ENCODE results near the gene THTPA.
A peak's percentile ranks its signal among the peaks of the same experiment; 100 is the strongest.

THTPA gene

DNA sequence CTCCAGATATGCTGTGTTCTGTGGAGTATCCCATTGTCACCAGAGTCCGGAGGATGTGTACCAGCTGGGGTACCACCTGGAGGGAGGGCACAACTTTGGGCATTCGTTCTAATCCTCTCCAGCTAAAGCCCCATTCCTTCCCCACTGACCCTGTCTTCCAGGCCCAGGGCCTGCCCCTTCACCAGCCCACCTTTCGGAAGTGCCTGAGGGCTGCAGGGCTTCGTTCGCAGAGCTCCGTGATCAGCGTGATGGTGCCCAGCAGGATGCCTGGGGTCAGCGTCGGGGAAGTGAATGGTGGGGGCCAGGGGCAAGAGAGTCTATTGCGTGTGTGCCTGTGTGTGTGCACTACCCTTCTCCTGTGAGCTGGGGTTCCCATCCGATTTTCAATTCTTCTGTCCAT is 9.6 kb downstream of the THTPA start:
- H3K36me3 ChIP-seq (ENCODE audit: control insufficient read depth, insufficient read depth, low read length): no peaks in the 10 kb centered on the region
- H3K4me1 ChIP-seq: peaks cover 24% of the 10 kb centered on the region
- H3K9ac ChIP-seq: no peak overlapping the region

DNA sequence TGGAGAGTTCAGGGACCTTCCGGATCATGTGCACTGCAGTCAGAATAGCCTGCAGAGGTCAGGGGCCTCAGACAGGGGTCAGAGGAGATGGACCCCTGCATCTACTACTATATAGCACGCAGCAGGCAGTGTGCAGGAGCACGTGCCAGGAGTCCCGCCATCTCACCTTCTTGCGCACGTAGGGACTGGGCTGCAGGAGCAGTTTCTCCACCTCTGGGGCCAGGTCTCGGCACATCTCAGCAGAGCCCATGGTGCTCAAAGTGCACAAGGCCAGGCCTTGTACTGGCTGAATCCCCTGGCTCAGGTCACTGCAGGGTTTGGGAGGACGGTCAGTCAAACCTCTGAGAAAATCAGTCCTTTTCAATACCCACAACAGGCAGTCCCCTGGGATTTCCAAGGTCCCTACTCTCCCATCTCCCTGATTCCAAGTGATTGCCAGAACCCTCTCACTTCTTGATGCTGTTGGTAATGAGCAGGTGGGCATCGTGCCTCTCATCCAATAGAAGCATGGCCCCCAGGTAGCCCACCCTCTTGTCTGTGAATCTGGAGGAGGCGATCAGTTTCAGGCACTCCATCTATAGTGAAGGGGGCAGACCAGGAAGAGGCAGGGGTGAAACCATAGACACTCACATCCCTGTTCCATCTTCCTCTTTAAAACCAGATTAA is 10.2 kb downstream of the THTPA start:
- Histone ChIP-seq H3K4me3 (ENCODE audit: low read depth, low read length) (no peak overlapping the region), H3K36me3 (ENCODE audit: control insufficient read depth, insufficient read depth, low read length) (no peaks in the 10 kb centered on the region), H3K27me3 (ENCODE audit: control insufficient read depth, insufficient read depth, low read length) (no peaks in the 10 kb centered on the region), H2AFZ (no peak overlapping the region), H3K4me2 (ENCODE audit: low read length) (peak overlapping the region; percentile 80), H3K27ac (peak overlapping the region; percentile 89), H3K9me3 (ENCODE audit: control insufficient read depth, low read length) (no peaks in the 10 kb centered on the region), H3K79me2 (no peaks in the 10 kb centered on the region), H3K9ac (no peak overlapping the region), H3K4me1 (peaks cover 24% of the 10 kb centered on the region)
- TF ChIP-seq, protein P1, sequence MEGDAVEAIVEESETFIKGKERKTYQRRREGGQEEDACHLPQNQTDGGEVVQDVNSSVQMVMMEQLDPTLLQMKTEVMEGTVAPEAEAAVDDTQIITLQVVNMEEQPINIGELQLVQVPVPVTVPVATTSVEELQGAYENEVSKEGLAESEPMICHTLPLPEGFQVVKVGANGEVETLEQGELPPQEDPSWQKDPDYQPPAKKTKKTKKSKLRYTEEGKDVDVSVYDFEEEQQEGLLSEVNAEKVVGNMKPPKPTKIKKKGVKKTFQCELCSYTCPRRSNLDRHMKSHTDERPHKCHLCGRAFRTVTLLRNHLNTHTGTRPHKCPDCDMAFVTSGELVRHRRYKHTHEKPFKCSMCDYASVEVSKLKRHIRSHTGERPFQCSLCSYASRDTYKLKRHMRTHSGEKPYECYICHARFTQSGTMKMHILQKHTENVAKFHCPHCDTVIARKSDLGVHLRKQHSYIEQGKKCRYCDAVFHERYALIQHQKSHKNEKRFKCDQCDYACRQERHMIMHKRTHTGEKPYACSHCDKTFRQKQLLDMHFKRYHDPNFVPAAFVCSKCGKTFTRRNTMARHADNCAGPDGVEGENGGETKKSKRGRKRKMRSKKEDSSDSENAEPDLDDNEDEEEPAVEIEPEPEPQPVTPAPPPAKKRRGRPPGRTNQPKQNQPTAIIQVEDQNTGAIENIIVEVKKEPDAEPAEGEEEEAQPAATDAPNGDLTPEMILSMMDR (IDR thresholded peaks at IDR 0.05): no peak

More for the DNA sequence above, 9.6 kb downstream of the THTPA start:
- no peak overlapping the region for H3K4me2 ChIP-seq (ENCODE audit: low read length)
- TF ChIP-seq, protein P1 (IDR thresholded peaks at IDR 0.05): no peak
- no peak overlapping the region for H3K4me3 ChIP-seq (ENCODE audit: low read depth, low read length)
- H3K9me3 ChIP-seq (ENCODE audit: control insufficient read depth, low read length): no peaks in the 10 kb centered on the region
- H2AFZ ChIP-seq: no peak overlapping the region
- H3K27ac ChIP-seq: no peak overlapping the region
- no peaks in the 10 kb centered on the region for H3K79me2 ChIP-seq
- no peaks in the 10 kb centered on the region for H3K27me3 ChIP-seq (ENCODE audit: control insufficient read depth, insufficient read depth, low read length)

DNA sequence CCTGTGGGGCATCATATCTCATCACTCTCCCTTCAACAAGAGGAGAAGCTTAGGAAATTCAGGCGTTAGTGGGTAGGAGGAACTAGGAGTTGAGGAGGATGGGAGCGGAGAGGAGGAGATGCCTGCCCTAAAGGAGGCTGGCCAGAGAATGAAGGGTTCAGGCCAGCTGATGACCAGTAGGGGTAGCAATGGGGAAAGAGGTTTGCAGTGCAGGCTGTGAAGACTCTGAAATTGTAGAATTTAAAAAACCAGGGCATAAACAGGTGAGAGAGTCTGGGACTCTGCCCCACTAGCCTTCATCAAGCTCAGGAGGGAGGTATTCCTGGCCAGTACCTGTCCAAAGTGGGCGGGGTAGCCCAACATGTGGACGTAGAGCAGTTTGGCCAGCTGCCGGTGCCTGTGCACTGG is 10.7 kb downstream of the THTPA start:
- peaks cover 24% of the 10 kb centered on the region for H3K4me1 ChIP-seq
- no peaks in the 10 kb centered on the region for H3K79me2 ChIP-seq
- TF ChIP-seq, protein P1 (IDR thresholded peaks at IDR 0.05): peak; percentile 23
- peak overlapping the region; percentile 80 for H3K4me2 ChIP-seq (ENCODE audit: low read length)
- H3K4me3 ChIP-seq (ENCODE audit: low read depth, low read length): peak overlapping the region; percentile 79
- H3K9ac ChIP-seq: peak overlapping the region; percentile 74
- H3K27ac ChIP-seq: peak overlapping the region; percentile 89
- H2AFZ ChIP-seq: peak overlapping the region; percentile 92
- H3K36me3 ChIP-seq (ENCODE audit: control insufficient read depth, insufficient read depth, low read length): no peaks in the 10 kb centered on the region
- no peaks in the 10 kb centered on the region for H3K9me3 ChIP-seq (ENCODE audit: control insufficient read depth, low read length)
- no peaks in the 10 kb centered on the region for H3K27me3 ChIP-seq (ENCODE audit: control insufficient read depth, insufficient read depth, low read length)

DNA sequence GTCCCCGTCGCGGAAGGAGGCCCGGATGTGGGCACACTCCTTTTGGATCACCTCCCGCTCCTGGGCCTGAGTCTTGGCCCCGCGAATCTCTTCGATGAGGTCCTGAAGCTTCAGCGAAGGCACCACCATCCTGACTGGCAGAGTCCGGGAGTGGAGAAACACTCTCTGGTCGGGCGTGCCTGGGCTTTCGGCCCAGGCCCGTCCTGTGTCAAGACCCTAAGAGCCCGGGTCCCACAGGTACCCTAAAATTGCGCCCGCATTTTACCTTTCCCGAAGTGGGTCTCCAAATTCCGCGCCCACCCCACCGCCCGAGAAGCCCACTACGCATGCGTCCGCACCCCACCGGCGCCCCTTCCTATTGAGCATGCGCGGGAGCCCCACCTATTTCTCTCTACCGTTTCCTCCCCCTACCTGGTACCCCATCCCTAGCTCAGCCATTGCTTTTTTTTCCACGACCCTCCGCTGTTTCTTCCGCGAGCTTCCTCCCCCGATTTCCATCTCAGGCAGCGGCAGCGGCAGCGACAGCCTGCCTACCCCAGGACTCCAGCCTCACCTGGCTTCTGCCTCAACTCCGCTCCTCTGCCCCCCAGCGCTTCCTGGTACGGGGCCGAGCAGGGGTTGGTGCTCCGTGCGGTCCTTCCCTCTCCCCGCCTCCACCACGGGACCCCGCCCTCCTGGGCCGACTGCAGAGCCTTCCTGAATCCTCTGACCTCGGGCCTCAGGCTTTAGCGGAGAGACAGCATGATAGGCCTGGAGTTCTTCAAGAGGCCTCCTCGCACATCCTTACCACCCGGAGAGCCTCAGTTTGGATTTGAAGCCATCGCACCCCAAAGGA is 11.3 kb downstream of the THTPA start, which contains the start of gene AP1G2:
Gene AP1G2 (minus strand): TSS at position 606 of the 835 bp plus-strand sequence. CDS start 477 bp downstream, at position 129.
- TF ChIP-seq, protein P1 (IDR thresholded peaks at IDR 0.05): peak; percentile 6
- Histone ChIP-seq H3K4me3 (ENCODE audit: low read depth, low read length) (peak within 1 kb of the TSS; percentile 79), H3K36me3 (ENCODE audit: control insufficient read depth, insufficient read depth, low read length) (no peaks in the 10 kb centered on the region), H3K4me1 (peaks cover 24% of the 10 kb centered on the region), H3K9me3 (ENCODE audit: control insufficient read depth, low read length) (no peaks in the 10 kb centered on the region), H2AFZ (peak within 1 kb of the TSS; percentile 92), H3K4me2 (ENCODE audit: low read length) (peak within 1 kb of the TSS; percentile 80), H3K9ac (peak within 1 kb of the TSS; percentile 74), H3K27me3 (ENCODE audit: control insufficient read depth, insufficient read depth, low read length) (no peaks in the 10 kb centered on the region), H3K27ac (peak within 1 kb of the TSS; percentile 89), H3K79me2 (no peaks in the 10 kb centered on the region)
